Vagina (tissue), 2 donors: Measurements from ENCODE around the gene TBX1. TPM values are rescaled to one million over a fixed set of nuclear protein-coding genes. Genes with fewer than 3 reads are reported as not detected.

Experiments used
- DNase-seq, 2 donors: peaks; one replicate each; pipeline ENCODE4 v3.0.0-alpha.2; 2017; ENCODE audit errors: extremely low spot score in 2 of 2
- H3K27ac ChIP-seq: fragments of 200-600 bp; sonication (generic); one replicate; pipeline ENCODE4 v1.5.1; 2019
- H3K27me3 ChIP-seq: fragments of 200-600 bp; sonication (generic); one replicate; pipeline ENCODE4 v1.5.1; 2019
- H3K36me3 ChIP-seq, 2 donors: fragments of 200-600 bp; sonication (generic); one replicate each; pipeline ENCODE4 v1.5.1; 2017 to 2019
- H3K4me1 ChIP-seq: fragments of 200-600 bp; sonication (generic); one replicate; pipeline ENCODE4 v1.5.1; 2019
- H3K4me3 ChIP-seq, 2 donors: fragments of 200-600 bp; sonication (generic); 1 replicate in 1 of 2; 2 replicates in 1 of 2; pipeline ENCODE4 v1.5.1; 2016 to 2019
- H3K9me3 ChIP-seq: fragments of 200-600 bp; sonication (generic); one replicate; pipeline ENCODE4 v1.5.1; 2019
- POLR2A ChIP-seq, 2 donors: fragments of 450-650 bp; IDR thresholded peaks; one replicate each; pipeline ENCODE4 v1.6.1; 2017; ENCODE audit warnings: antibody characterized with exemption in 2 of 2, mild to moderate bottlenecking in 2 of 2, moderate library complexity in 2 of 2
- POLR2AphosphoS5 ChIP-seq, 2 donors: sonication (generic); formaldehyde crosslinking; IDR thresholded peaks; one replicate each; pipeline ENCODE4 v1.9.0; 2017; ENCODE audit warnings: antibody characterized with exemption in 2 of 2, mild to moderate bottlenecking in 2 of 2, low read depth in 1 of 2; ENCODE audit not compliant: insufficient read depth in 1 of 2
- intact Hi-C: fragments of 100-400 bp; cut with DNase I; formaldehyde crosslinking; loops from one replicate; pipeline ENCODE4 v1.15.1; 2023
- total RNA-seq: library from RNA; depleted of rRNA; stranded (reverse); fragments of >200 nt; gene quantifications from one replicate; pipeline ENCODE4 v1.2.3, GENCODE V29; 2016
- TF ChIP-seq, protein P1 (sequence below), 3 experiments: fragments of 450-650 bp in 2 of 3; fragments of 200-600 bp in 1 of 3; sonication (generic) in 1 of 3; IDR thresholded peaks; one replicate each; pipeline ENCODE4 v1.5.1; 2017 to 2019; ENCODE audit warnings: antibody characterized with exemption in 3 of 3, mild to moderate bottlenecking in 2 of 3, moderate library complexity in 2 of 3

Gene TBX1
- total RNA-seq, 1 donor from 2014 or later = 7.1 TPM

DNA sequence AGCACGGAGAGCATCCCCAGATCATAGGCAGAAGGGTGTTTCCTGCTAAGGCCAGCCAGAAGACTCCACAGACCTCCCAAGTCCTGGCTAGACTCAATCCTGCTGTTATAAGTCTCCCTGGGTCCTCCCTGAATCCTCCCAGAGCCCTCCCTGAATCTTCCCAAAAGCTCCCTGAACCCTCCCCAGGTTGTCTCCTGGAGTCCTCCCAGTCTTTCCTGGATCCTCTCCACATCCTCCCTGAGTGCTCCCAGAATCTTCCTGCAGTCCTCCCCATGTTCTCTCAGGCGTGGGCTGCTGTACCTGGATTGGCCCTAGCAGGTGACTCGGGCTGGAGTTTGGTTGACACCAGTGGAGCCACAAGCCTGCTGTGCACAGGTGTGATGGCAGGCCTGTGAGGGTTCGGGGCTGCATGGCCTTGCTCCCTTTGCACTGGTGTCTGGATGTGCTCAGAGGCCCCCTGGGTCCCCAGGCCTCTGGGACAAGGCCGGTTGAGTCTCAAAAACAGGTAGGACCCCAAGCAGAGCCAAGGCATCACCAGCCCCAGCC lies 25.7 kb upstream of the TBX1 start:
- intact Hi-C loops = no loop called here
- H3K27me3 ChIP-seq = no peaks in the 10 kb centered on the region

DNA sequence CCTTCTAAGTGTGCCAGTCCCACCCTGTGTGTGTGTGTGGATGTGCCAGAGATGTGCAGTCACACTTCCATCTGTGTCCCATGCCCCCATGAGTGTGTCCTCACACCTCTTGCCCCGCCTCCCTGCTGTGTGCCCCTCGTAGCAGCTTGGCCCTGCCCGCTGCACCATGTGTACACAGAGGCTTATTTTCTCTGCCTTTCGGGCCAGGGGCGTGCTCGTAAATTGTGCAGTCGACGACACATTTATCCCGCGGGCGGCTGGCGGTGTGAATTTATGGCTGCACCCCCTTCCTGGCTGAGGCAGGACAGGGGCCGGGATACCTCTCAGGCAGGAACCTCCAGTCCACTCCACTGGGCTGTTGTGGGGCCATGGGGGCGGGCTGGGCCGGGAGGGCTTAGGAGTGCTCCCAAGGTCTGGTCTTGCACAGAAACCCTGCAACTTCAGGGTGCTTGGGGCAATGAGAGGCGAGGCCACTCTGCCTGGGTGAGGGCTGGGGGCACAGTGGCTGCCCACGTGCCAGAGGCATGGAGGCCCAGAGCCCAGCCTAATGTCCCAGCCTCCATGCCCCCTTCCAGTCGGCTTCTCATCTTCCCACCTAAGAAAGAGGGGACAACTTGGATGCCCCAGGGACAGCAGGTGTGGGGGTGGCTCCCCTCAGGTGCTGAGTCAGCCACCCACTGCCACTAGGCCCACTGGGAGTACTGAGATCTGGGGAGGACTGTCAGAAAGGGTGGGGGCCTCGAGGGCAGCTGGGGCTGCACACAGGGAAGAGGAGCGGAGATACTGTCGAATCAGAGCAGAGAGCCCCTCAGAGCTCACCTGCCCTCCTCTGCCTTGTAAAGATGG lies 24.7 kb upstream of the TBX1 start:
- Histone ChIP-seq H3K4me1 (peaks cover 3% of the 10 kb centered on the region), H3K27ac (no peak overlapping the region), H3K4me3 (no peak overlapping the region), H3K27me3 (no peaks in the 10 kb centered on the region), H3K9me3 (no peaks in the 10 kb centered on the region), H3K36me3 (no peaks in the 10 kb centered on the region)
- intact Hi-C loops = no loop called here
- DNase-seq = no peak
- no peak for TF ChIP-seq POLR2AphosphoS5 (IDR thresholded peaks at IDR 0.05; ENCODE audit: insufficient read depth in 1 of 2, low read depth in 1 of 2)
- TF ChIP-seq POLR2A (IDR thresholded peaks at IDR 0.05) = no peak
- TF ChIP-seq, protein P1, sequence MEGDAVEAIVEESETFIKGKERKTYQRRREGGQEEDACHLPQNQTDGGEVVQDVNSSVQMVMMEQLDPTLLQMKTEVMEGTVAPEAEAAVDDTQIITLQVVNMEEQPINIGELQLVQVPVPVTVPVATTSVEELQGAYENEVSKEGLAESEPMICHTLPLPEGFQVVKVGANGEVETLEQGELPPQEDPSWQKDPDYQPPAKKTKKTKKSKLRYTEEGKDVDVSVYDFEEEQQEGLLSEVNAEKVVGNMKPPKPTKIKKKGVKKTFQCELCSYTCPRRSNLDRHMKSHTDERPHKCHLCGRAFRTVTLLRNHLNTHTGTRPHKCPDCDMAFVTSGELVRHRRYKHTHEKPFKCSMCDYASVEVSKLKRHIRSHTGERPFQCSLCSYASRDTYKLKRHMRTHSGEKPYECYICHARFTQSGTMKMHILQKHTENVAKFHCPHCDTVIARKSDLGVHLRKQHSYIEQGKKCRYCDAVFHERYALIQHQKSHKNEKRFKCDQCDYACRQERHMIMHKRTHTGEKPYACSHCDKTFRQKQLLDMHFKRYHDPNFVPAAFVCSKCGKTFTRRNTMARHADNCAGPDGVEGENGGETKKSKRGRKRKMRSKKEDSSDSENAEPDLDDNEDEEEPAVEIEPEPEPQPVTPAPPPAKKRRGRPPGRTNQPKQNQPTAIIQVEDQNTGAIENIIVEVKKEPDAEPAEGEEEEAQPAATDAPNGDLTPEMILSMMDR (IDR thresholded peaks at IDR 0.05) = no peak

More for the DNA sequence above, 25.7 kb upstream of the TBX1 start:
- no peaks in the 10 kb centered on the region for H3K9me3 ChIP-seq
- no peak overlapping the region for H3K4me3 ChIP-seq
- TF ChIP-seq, protein P1 (IDR thresholded peaks at IDR 0.05) = no peak
- TF ChIP-seq POLR2A (IDR thresholded peaks at IDR 0.05) = no peak
- H3K27ac ChIP-seq = no peak overlapping the region
- H3K36me3 ChIP-seq = no peaks in the 10 kb centered on the region
- H3K4me1 ChIP-seq = peaks cover 10% of the 10 kb centered on the region
- DNase-seq = no peak

DNA sequence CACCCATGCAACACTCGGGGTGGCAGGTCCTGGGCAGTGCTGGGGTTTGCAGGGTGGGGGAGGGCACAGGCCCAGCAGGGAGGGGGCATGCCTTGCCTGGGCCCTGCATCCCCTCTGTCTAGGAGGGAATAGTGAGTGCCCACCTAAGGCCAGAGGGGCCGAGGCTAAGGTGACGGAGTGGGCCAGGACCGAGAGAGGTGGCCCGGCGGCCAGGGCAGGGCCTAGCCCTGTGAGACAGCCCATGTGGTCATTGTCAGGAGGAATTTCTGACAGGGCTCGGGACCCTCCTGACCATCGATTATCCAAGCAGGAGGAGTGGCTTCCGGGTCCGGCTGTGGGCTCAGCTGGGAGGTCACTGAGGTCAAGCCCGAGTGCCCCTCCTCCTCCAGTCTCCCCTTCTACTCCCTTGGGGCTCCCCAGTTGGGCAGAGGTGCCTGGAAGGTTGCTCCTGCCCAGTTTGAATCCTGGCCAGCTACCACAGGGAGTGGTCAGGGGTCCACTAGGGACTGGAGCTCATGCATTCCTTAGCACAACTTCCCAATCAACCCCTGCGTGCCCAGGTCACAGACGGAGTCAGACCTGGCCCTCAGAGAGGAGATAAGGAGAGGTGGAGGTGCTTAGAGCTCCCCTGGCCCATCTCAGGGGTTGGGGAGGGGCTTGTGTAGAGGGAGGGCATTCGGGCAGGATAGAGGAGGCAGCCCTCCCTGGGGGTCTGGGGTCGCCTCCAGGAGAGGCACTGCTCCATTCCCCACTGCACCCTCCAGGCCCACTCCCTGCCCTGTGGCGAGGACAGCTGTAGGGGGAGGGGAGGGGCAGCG lies 22.5 kb upstream of the TBX1 start:
- no peak for DNase-seq
- no peak overlapping the region for H3K4me3 ChIP-seq
- no peaks in the 10 kb centered on the region for H3K4me1 ChIP-seq
- TF ChIP-seq, protein P1 (IDR thresholded peaks at IDR 0.05) = no peak
- TF ChIP-seq POLR2A (IDR thresholded peaks at IDR 0.05) (no peak), POLR2AphosphoS5 (IDR thresholded peaks at IDR 0.05; ENCODE audit: insufficient read depth in 1 of 2, low read depth in 1 of 2) (no peak)
- no peak overlapping the region for H3K27ac ChIP-seq
- H3K9me3 ChIP-seq = no peaks in the 10 kb centered on the region
- H3K27me3 ChIP-seq = no peaks in the 10 kb centered on the region
- no peaks in the 10 kb centered on the region for H3K36me3 ChIP-seq
- intact Hi-C loops = no loop called here

DNA sequence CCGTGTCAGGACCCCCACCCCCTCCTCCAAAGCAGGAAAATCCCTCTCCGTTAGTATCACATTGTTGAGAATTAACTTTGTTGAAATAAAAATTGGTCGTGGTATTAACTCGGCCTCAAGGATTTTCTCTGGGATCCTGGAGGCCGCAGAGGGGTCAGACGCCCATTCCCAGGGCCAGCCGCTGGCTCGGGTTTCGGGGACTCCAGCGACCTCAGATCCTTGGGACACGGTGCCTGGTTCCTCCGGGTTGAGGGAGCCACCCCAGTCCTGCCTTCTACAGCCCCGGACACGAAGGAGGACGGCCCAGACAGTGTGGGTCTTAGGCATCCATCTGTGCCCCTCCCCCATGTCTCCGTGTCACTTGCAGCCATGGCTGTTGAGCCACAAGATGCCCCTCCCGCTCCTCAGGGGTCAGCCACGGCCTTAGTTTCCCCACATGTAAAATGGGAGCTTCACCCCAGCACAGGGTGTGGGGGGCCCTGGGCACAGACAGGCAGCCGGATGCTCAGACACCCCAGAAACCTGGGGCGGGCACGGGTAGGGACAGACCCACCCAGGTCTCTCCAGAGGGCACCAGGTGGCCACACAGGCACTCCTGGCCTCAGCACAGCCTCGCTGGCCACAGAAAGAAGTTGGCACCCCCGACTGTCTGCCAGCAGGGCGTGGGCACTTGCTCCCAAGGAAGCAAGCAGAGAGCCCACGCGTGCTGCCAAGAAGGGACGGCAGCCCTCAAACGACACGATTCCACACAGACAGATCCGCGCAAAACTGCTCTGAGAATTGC lies 21.7 kb upstream of the TBX1 start:
- H3K27me3 ChIP-seq = no peaks in the 10 kb centered on the region
- intact Hi-C loops = no loop called here
- TF ChIP-seq, protein P1 (IDR thresholded peaks at IDR 0.05) = no peak

More for the DNA sequence above, 21.7 kb upstream of the TBX1 start:
- Histone ChIP-seq H3K4me1 (no peaks in the 10 kb centered on the region), H3K36me3 (no peaks in the 10 kb centered on the region), H3K4me3 (no peak overlapping the region), H3K27ac (no peak overlapping the region), H3K9me3 (no peaks in the 10 kb centered on the region)
- DNase-seq = no peak
